ENCODE data around the gene CD58. TPM values are rescaled to one million over a fixed set of nuclear protein-coding genes. Genes with fewer than 3 reads are reported as not detected.

CD58 gene
- total and polyA plus RNA-seq, 9 of the 15 experiments (the other 6 are each of a cell fraction or from before 2014, with no cell fraction given) = 18.1 to 113 (median 37.4) TPM

DNA sequence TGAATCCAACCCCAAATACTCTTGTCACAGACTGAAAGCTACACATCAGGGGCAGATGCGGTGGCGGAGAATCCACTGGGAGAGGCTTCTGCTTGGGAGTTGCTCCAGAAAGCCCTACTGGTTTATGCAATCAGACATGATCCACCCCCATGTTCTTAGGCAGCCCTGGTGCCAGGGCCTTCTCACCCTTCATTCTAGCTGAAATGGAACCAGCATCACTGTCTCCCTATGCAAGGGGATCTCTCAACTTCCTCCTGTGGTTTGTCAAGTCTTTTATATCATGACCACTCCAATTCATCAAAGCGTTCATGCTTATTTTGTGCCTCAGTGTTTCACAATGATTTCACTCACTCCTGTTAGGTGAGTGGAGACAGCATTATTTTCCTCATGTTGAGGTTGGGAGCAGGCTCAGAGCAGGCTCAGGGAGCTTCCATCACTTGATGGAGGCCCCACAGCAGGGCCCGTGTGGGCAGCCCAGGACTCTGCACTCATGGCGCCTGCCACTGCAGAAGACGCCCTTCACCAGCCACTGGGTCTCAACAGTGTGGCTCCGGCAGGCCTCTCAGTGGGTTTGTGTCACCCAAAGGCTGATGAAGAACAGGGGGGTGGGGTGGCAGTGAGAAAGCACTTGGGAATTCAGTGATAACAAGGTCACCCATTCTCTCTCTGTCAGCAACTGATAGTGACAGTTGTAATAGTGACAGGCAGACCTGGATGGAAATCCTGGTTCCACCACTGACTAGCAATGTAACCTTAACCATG, 67.1 kb downstream of the CD58 start (continued):
- TF ChIP-seq, protein P1, sequence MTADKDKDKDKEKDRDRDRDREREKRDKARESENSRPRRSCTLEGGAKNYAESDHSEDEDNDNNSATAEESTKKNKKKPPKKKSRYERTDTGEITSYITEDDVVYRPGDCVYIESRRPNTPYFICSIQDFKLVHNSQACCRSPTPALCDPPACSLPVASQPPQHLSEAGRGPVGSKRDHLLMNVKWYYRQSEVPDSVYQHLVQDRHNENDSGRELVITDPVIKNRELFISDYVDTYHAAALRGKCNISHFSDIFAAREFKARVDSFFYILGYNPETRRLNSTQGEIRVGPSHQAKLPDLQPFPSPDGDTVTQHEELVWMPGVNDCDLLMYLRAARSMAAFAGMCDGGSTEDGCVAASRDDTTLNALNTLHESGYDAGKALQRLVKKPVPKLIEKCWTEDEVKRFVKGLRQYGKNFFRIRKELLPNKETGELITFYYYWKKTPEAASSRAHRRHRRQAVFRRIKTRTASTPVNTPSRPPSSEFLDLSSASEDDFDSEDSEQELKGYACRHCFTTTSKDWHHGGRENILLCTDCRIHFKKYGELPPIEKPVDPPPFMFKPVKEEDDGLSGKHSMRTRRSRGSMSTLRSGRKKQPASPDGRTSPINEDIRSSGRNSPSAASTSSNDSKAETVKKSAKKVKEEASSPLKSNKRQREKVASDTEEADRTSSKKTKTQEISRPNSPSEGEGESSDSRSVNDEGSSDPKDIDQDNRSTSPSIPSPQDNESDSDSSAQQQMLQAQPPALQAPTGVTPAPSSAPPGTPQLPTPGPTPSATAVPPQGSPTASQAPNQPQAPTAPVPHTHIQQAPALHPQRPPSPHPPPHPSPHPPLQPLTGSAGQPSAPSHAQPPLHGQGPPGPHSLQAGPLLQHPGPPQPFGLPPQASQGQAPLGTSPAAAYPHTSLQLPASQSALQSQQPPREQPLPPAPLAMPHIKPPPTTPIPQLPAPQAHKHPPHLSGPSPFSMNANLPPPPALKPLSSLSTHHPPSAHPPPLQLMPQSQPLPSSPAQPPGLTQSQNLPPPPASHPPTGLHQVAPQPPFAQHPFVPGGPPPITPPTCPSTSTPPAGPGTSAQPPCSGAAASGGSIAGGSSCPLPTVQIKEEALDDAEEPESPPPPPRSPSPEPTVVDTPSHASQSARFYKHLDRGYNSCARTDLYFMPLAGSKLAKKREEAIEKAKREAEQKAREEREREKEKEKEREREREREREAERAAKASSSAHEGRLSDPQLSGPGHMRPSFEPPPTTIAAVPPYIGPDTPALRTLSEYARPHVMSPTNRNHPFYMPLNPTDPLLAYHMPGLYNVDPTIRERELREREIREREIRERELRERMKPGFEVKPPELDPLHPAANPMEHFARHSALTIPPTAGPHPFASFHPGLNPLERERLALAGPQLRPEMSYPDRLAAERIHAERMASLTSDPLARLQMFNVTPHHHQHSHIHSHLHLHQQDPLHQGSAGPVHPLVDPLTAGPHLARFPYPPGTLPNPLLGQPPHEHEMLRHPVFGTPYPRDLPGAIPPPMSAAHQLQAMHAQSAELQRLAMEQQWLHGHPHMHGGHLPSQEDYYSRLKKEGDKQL (CRISPR knock-in tag; IDR thresholded peaks at IDR 0.05; ENCODE audit: borderline replicate concordance) = 0 out of 2 replicates have a peak, but pooled peaks have one; percentile 10
- TF ChIP-seq SRSF9 (IDR thresholded peaks at IDR 0.05; ENCODE audit: borderline replicate concordance, low read depth, low read length) (no peak), SREBF2 (CRISPR knock-in tag; IDR thresholded peaks at IDR 0.05) (no peak), FIP1L1 (IDR thresholded peaks at IDR 0.05; ENCODE audit: low read depth, low read length, poor library complexity, severe bottlenecking) (no peak), ZNF212 (CRISPR knock-in tag; IDR thresholded peaks at IDR 0.05) (no peak; the same call in 1 of the 2 replicates), CTBP1 (IDR thresholded peaks at IDR 0.05; ENCODE audit: borderline replicate concordance) (peak; percentile 67; the same call in 1 of the 2 replicates), HMGN3 (IDR thresholded peaks at IDR 0.05; ENCODE audit: borderline replicate concordance, extremely low read depth, insufficient read length, low read depth, low read length) (peak; percentile 86), PCBP2 (IDR thresholded peaks at IDR 0.05; ENCODE audit: low read depth, low read length, poor library complexity, severe bottlenecking) (no peak), PHF21A (IDR thresholded peaks at IDR 0.05; ENCODE audit: borderline replicate concordance, low read depth) (0 out of 2 replicates have a peak, but pooled peaks have one; percentile 28), SP1 (CRISPR knock-in tag; IDR thresholded peaks at IDR 0.05) (no peak), CBFA2T2 (conservative IDR thresholded peaks at IDR 0.05) (peak; percentile 91), HDGF (IDR thresholded peaks at IDR 0.05) (no peak), RCOR1 (IDR thresholded peaks at IDR 0.05; ENCODE audit: borderline replicate concordance in 1 of 2, low read depth in 2 of 2, low read length in 2 of 2) (peak; percentile 82 to 83; a peak in 2 of 4 replicates), RBM34 (IDR thresholded peaks at IDR 0.05; ENCODE audit: borderline replicate concordance, insufficient read depth, low read length) (no peak), SMAD3 (CRISPR knock-in tag; conservative IDR thresholded peaks at IDR 0.05) (no peak; the same call in 1 of the 2 replicates)
- TF ChIP-seq, protein P2, sequence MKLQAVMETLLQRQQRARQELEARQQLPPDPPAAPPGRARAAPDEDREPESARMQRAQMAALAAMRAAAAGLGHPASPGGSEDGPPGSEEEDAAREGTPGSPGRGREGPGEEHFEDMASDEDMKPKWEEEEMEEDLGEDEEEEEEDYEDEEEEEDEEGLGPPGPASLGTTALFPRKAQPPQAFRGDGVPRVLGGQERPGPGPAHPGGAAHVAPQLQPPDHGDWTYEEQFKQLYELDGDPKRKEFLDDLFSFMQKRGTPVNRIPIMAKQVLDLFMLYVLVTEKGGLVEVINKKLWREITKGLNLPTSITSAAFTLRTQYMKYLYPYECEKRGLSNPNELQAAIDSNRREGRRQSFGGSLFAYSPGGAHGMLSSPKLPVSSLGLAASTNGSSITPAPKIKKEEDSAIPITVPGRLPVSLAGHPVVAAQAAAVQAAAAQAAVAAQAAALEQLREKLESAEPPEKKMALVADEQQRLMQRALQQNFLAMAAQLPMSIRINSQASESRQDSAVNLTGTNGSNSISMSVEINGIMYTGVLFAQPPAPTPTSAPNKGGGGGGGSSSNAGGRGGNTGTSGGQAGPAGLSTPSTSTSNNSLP (IDR thresholded peaks at IDR 0.05; ENCODE audit: borderline replicate concordance, low read depth, low read length) = peak; percentile 66
- TF ChIP-seq, protein P3, sequence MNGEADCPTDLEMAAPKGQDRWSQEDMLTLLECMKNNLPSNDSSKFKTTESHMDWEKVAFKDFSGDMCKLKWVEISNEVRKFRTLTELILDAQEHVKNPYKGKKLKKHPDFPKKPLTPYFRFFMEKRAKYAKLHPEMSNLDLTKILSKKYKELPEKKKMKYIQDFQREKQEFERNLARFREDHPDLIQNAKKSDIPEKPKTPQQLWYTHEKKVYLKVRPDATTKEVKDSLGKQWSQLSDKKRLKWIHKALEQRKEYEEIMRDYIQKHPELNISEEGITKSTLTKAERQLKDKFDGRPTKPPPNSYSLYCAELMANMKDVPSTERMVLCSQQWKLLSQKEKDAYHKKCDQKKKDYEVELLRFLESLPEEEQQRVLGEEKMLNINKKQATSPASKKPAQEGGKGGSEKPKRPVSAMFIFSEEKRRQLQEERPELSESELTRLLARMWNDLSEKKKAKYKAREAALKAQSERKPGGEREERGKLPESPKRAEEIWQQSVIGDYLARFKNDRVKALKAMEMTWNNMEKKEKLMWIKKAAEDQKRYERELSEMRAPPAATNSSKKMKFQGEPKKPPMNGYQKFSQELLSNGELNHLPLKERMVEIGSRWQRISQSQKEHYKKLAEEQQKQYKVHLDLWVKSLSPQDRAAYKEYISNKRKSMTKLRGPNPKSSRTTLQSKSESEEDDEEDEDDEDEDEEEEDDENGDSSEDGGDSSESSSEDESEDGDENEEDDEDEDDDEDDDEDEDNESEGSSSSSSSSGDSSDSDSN (IDR thresholded peaks at IDR 0.05; ENCODE audit: borderline replicate concordance in 1 of 2, low read depth in 2 of 2, low read length in 2 of 2) = no peak
